HepG2 (cell line): ENCODE results near the gene BBIP1. TPM values are rescaled to one million over a fixed set of nuclear protein-coding genes. Genes with fewer than 3 reads are reported as not detected.

ENCODE experiments used
- ATAC-seq: fragments of 200-7000 bp; cut with Tn5 transposase; 3 replicates; pipeline ENCODE4 v1.9.1; 2020; ENCODE audit warnings: mild to moderate bottlenecking, moderate library complexity
- BruUV-seq: library from RNA; stranded (reverse); fragments of 400-500 nt; replicated peaks from 2 replicates; lab custom pipeline; 2021; lab: Mats Ljungman, UMichigan
- CTCF ChIA-PET: fragments of 300-600 bp; formaldehyde crosslinking; extraction: SDS; loops from one replicate; lab custom pipeline; 2021; ENCODE audit warnings: low total read pairs, inconsistent platforms, low intra/inter-chr PET ratio; lab: Yijun Ruan, JAX
- POLR2A ChIA-PET: fragments of 350-600 bp; sonication (Branson Sonifier 250); formaldehyde crosslinking; loops from one replicate; lab custom pipeline; 2020; ENCODE audit warnings: antibody characterized with exemption, inconsistent platforms; lab: Yijun Ruan, JAX
- DNase-seq: peaks from one replicate; pipeline ENCODE4 v3.0.0-alpha.2; 2015; ENCODE audit warnings: low spot score
- FAIRE-seq: peaks from 3 replicates; lab custom pipeline; 2011; peaks lifted over from hg19 to GRCh38; lab: Jason Lieb, UNC
- H2AFZ ChIP-seq: one replicate; pipeline ENCODE4 v1.6.1; 2011; ENCODE audit warnings: low read length, inconsistent platforms
- H3K27ac ChIP-seq: fragments of 300-600 bp; 3 replicates; pipeline ENCODE4 v1.8.0; 2011; ENCODE audit warnings: mixed run types, mild to moderate bottlenecking, mixed read lengths, low read length, inconsistent platforms; ENCODE audit not compliant: insufficient read depth; ENCODE audit errors: extremely low read length
- H3K27me3 ChIP-seq, 2 experiments: fragments of 200-600 bp in 1 of 2; 2 replicates in 1 of 2; 3 replicates in 1 of 2; pipeline versions ENCODE4 v1.6.0 to v1.8.0; 2011; ENCODE audit warnings: low read length in 2 of 2, mild to moderate bottlenecking in 2 of 2, moderate library complexity in 2 of 2, inconsistent platforms in 1 of 2; ENCODE audit not compliant: insufficient read depth in 2 of 2, control insufficient read depth in 1 of 2
- H3K36me3 ChIP-seq, 2 experiments: fragments of 200-600 bp in 1 of 2; replicated peaks in 1 of 2; 2 replicates in 1 of 2; 3 replicates in 1 of 2; pipeline versions ENCODE4 v1.5.1 to v1.8.0; 2011; ENCODE audit warnings: low read length in 2 of 2, inconsistent platforms in 1 of 2; ENCODE audit not compliant: insufficient read depth in 2 of 2, control insufficient read depth in 1 of 2
- H3K4me1 ChIP-seq: 2 replicates; pipeline ENCODE4 v1.5.1; 2012; ENCODE audit warnings: low read length, inconsistent platforms; ENCODE audit not compliant: insufficient read depth
- H3K4me2 ChIP-seq: 2 replicates; pipeline ENCODE4 v1.6.0; 2011; ENCODE audit warnings: low read depth, low read length, inconsistent platforms
- H3K4me3 ChIP-seq, 3 experiments: fragments of 200-600 bp in 1 of 3; sonication (generic), shearing (Covaris generic) in 1 of 3; replicated peaks in 1 of 3; 2 replicates each; pipeline ENCODE4 v1.5.1; 2011 to 2016; ENCODE audit warnings: low read length in 3 of 3, inconsistent platforms in 2 of 3, low read depth in 2 of 3, mild to moderate bottlenecking in 2 of 3, control low read depth in 1 of 3, mixed read lengths in 1 of 3; ENCODE audit not compliant: insufficient read depth in 1 of 3
- H3K79me2 ChIP-seq: one replicate; pipeline ENCODE4 v1.6.1; 2011; ENCODE audit warnings: low read length, inconsistent platforms; ENCODE audit not compliant: insufficient read depth
- H3K9ac ChIP-seq: 2 replicates; pipeline ENCODE4 v1.6.0; 2011; ENCODE audit warnings: mild to moderate bottlenecking, low read depth, low read length, inconsistent platforms; ENCODE audit not compliant: insufficient read depth
- H3K9me3 ChIP-seq: 2 replicates; pipeline ENCODE4 v1.5.1; 2012; ENCODE audit warnings: mild to moderate bottlenecking, low read length
- H4K20me1 ChIP-seq: 2 replicates; pipeline ENCODE4 v1.6.0; 2011; ENCODE audit warnings: inconsistent platforms, mild to moderate bottlenecking, low read length, moderate library complexity; ENCODE audit not compliant: insufficient read depth
- AHR ChIP-seq: IDR thresholded peaks from 2 replicates; pipeline ENCODE4 v1.6.1; 2018; ENCODE audit warnings: missing genetic modification reagents, missing compliant biosample characterization
- BCL3 ChIP-seq: sonication (generic); formaldehyde crosslinking; IDR thresholded peaks from 2 replicates; pipeline ENCODE4 v1.5.1; 2020; ENCODE audit warnings: mild to moderate bottlenecking, missing genetic modification reagents, moderate library complexity
- DPF2 ChIP-seq: sonication (generic); formaldehyde crosslinking; IDR thresholded peaks from 2 replicates; pipeline ENCODE4 v1.4.0; 2020; ENCODE audit warnings: mild to moderate bottlenecking, low read depth, missing genetic modification reagents, borderline replicate concordance
- FLYWCH1 ChIP-seq: sonication (generic); formaldehyde crosslinking; IDR thresholded peaks from 2 replicates; pipeline ENCODE4 v1.8.1; 2023; ENCODE audit warnings: mild to moderate bottlenecking, missing genetic modification reagents
- ISL2 ChIP-seq: sonication (generic); formaldehyde crosslinking; IDR thresholded peaks from 2 replicates; pipeline ENCODE4 v1.5.0; 2020; ENCODE audit warnings: missing genetic modification reagents
- KAT8 ChIP-seq: IDR thresholded peaks from 2 replicates; pipeline ENCODE4 v1.6.1; 2016; ENCODE audit warnings: missing genetic modification reagents, missing compliant biosample characterization
- TP53 ChIP-seq: sonication (generic); formaldehyde crosslinking; conservative IDR thresholded peaks from 2 replicates; pipeline ENCODE4 v1.4.0; 2020; ENCODE audit warnings: missing genetic modification reagents
- ZBTB14 ChIP-seq: sonication (generic); formaldehyde crosslinking; IDR thresholded peaks from 2 replicates; pipeline ENCODE4 v1.4.0; 2020; ENCODE audit warnings: missing genetic modification reagents
- ZC3H4 ChIP-seq: sonication (generic); formaldehyde crosslinking; IDR thresholded peaks from 2 replicates; pipeline ENCODE4 v1.4.0; 2020; ENCODE audit warnings: missing genetic modification reagents, borderline replicate concordance
- ZNF772 ChIP-seq: sonication (generic); formaldehyde crosslinking; IDR thresholded peaks from 2 replicates; pipeline ENCODE4 v1.5.0; 2020; ENCODE audit warnings: mild to moderate bottlenecking, missing genetic modification reagents
- ZNF773 ChIP-seq: sonication (generic); formaldehyde crosslinking; IDR thresholded peaks from 2 replicates; pipeline ENCODE4 v1.4.0; 2020; ENCODE audit warnings: missing genetic modification reagents, borderline replicate concordance
- whole genome bisulfite sequencing: methylation state at CpG from one replicate; pipeline ENCODE4 v1.1.6; 2017; ENCODE audit warnings: low lambda C conversion rate; 5-methylcytosine and 5-hydroxymethylcytosine counted together
- in situ Hi-C: cut with HindIII; loops from 2 replicates; pipeline ENCODE4 v1.10.0; 2017; ENCODE audit warnings: low pct_unique_long_range_greater_than_20kb; ENCODE audit not compliant: extremely low pct_ligation_motif_present
- intact Hi-C: fragments of 100-400 bp; cut with micrococcal nuclease; formaldehyde crosslinking; loops from one replicate; pipeline ENCODE4 v1.10.0; 2022; ENCODE audit not compliant: unreplicated experiment
- polyA plus RNA-seq, 8 experiments: library from polyadenylated mRNA; depleted of rRNA in 3 of 8; stranded (reverse) in 7 of 8; unstranded in 1 of 8; fragments of >200 nt; fragmentation: Illumina TruSeq in 4 of 8; extraction: Trizol in 4 of 8; gene quantifications; 2 replicates each; pipeline versions ENCODE4 v1.2.1 to v1.2.3, GENCODE V29; 2011 to 2016; ENCODE audit warnings: low read depth in 4 of 8, missing spikeins in 1 of 8, mixed read lengths in 1 of 8; ENCODE audit not compliant: insufficient read depth in 1 of 8
- total RNA-seq, 5 experiments: library from RNA; depleted of rRNA; stranded (reverse); fragments of >200 nt; fragmentation: Illumina TruSeq; extraction: Trizol; gene quantifications; 2 replicates each; pipeline ENCODE4 v1.2.3, GENCODE V29; 2016; ENCODE audit warnings: low read depth in 1 of 5
- TF ChIP-seq, protein P1 (sequence below): sonication (generic); formaldehyde crosslinking; IDR thresholded peaks from 2 replicates; pipeline ENCODE4 v1.4.0; 2020; ENCODE audit warnings: low read depth, missing genetic modification reagents
- TF ChIP-seq, protein P2 (sequence below): fragments of 450-650 bp; IDR thresholded peaks from 2 replicates; pipeline ENCODE4 v1.6.1; 2016

Gene BBIP1
- total and polyA plus RNA-seq, 2 of the 13 experiments (the other 11 are each of a cell fraction or from before 2014, with no cell fraction given) = 18.3 to 24.1 TPM

DNA sequence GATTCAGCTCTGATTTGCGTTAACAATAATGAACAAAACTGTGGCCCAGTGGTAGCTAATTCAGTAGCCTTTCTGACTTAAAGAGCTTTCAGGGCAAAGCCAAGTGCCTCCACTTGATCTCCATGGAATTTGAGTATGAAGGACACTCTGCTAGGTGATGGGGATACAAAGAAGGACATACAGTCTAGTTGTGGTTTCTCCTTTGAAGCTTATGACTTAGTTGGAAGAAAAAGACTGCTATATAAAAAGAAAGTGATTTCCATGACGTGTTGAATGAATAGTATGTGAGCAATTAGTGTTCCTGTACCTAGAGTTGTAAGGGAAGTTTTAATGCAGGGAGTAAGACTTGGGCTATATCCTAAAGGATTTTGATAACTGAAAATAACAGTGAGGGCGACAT is 39.0 kb downstream of the BBIP1 start:
- Histone ChIP-seq H3K36me3 (peaks cover 2 to 52% of the 10 kb centered on the region in 2 experiments), H3K4me3 (no peak overlapping the region), H3K27ac (no peak overlapping the region), H4K20me1 (no peaks in the 10 kb centered on the region), H2AFZ (no peak overlapping the region), H3K27me3 (no peaks in the 10 kb centered on the region), H3K4me1 (peaks cover 17% of the 10 kb centered on the region), H3K9ac (no peak overlapping the region), H3K4me2 (no peak overlapping the region), H3K79me2 (peaks cover 5% of the 10 kb centered on the region), H3K9me3 (no peaks in the 10 kb centered on the region)
- in situ Hi-C loops = loop anchor here (25.0 kb wide), 1 partner anchor 268 kb away; no protein-coding TSS in a partner anchor
- ATAC-seq (no peak), DNase-seq (no peak), FAIRE-seq (no peak)
- CTCF ChIA-PET = no interaction called here
- 92% methylated on average over 3 of the region's 3 CpGs for WGBS
- no TSS peak for BruUV-seq
- intact Hi-C loops = no loop called here
- TF ChIP-seq, protein P1, sequence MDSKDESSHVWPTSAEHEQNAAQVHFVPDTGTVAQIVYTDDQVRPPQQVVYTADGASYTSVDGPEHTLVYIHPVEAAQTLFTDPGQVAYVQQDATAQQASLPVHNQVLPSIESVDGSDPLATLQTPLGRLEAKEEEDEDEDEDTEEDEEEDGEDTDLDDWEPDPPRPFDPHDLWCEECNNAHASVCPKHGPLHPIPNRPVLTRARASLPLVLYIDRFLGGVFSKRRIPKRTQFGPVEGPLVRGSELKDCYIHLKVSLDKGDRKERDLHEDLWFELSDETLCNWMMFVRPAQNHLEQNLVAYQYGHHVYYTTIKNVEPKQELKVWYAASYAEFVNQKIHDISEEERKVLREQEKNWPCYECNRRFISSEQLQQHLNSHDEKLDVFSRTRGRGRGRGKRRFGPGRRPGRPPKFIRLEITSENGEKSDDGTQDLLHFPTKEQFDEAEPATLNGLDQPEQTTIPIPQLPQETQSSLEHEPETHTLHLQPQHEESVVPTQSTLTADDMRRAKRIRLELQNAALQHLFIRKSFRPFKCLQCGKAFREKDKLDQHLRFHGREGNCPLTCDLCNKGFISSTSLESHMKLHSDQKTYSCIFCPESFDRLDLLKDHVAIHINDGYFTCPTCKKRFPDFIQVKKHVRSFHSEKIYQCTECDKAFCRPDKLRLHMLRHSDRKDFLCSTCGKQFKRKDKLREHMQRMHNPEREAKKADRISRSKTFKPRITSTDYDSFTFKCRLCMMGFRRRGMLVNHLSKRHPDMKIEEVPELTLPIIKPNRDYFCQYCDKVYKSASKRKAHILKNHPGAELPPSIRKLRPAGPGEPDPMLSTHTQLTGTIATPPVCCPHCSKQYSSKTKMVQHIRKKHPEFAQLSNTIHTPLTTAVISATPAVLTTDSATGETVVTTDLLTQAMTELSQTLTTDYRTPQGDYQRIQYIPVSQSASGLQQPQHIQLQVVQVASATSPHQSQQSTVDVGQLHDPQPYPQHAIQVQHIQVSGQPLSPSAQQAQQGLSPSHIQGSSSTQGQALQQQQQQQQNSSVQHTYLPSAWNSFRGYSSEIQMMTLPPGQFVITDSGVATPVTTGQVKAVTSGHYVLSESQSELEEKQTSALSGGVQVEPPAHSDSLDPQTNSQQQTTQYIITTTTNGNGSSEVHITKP = no peak
- TF ChIP-seq ZC3H4 (CRISPR knock-in tag) = no peak
- TF ChIP-seq ZNF773 (CRISPR knock-in tag) = no peak
- no peak for TF ChIP-seq KAT8
- TF ChIP-seq BCL3 (CRISPR knock-in tag) = no peak
- TF ChIP-seq TP53 = no peak
- no peak for TF ChIP-seq DPF2
- TF ChIP-seq ISL2 = no peak
- TF ChIP-seq ZNF772 (CRISPR knock-in tag) = no peak
- no peak for TF ChIP-seq FLYWCH1
- TF ChIP-seq ZBTB14 (CRISPR knock-in tag) = no peak
- TF ChIP-seq AHR (CRISPR knock-in tag) = no peak
- TF ChIP-seq, protein P2, sequence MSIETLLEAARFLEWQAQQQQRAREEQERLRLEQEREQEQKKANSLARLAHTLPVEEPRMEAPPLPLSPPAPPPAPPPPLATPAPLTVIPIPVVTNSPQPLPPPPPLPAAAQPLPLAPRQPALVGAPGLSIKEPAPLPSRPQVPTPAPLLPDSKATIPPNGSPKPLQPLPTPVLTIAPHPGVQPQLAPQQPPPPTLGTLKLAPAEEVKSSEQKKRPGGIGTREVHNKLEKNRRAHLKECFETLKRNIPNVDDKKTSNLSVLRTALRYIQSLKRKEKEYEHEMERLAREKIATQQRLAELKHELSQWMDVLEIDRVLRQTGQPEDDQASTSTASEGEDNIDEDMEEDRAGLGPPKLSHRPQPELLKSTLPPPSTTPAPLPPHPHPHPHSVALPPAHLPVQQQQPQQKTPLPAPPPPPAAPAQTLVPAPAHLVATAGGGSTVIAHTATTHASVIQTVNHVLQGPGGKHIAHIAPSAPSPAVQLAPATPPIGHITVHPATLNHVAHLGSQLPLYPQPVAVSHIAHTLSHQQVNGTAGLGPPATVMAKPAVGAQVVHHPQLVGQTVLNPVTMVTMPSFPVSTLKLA = no peak
- POLR2A ChIA-PET = no interaction called here
